ENCODE measurements around the gene ZNF385C.

ZNF385C gene

DNA sequence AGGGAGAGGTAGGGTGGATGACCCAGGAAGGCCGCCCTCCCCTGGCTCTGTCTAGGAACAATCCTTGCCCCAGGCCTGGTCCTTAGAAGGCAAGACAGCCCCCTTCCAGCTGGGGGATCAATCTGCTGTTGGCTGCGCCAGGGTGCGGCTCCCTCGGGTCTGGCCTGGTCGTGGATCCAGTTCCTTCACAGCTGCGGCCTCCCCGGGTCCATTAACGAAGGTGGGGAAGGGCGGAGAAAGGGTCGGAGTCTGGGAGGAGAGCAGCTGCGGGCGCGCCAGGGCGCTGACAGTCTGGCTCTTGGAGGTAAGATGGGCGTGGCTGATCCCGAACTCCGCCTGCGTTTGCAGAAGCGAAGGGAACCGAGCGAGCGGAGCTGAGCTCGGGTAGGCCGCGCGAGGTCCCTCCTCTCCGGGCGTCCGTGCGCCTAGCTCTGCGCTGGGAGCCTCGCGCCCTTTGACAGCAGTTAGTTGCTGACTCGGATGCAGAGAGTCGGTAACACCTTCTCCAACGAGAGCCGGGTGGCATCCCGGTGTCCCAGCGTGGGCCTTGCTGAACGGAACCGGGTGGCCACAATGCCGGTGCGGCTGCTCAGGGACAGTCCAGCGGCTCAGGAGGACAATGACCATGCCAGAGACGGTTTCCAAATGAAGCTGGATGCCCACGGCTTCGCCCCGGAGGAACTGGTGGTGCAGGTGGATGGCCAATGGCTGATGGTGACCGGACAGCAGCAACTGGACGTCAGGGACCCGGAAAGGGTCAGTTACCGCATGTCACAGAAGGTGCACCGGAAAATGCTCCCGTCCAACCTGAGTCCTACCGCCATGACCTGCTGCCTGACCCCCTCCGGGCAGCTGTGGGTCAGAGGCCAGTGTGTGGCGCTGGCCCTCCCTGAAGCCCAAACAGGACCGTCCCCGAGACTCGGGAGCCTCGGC is 24.4 kb upstream of the ZNF385C start, which contains the start of gene HSPB9:
HSPB9 (plus strand) TSS at position 434 of the 933 bp plus-strand sequence; CDS start at position 481, 47 bp downstream.
- DNase-seq (ENCODE audit: low read depth), result no peak
- H3K4me3 ChIP-seq (ENCODE audit: low read depth, low read length), result no peak within 1 kb of the TSS; the same call in 1 of the 2 replicates
- TF ChIP-seq, protein P1, sequence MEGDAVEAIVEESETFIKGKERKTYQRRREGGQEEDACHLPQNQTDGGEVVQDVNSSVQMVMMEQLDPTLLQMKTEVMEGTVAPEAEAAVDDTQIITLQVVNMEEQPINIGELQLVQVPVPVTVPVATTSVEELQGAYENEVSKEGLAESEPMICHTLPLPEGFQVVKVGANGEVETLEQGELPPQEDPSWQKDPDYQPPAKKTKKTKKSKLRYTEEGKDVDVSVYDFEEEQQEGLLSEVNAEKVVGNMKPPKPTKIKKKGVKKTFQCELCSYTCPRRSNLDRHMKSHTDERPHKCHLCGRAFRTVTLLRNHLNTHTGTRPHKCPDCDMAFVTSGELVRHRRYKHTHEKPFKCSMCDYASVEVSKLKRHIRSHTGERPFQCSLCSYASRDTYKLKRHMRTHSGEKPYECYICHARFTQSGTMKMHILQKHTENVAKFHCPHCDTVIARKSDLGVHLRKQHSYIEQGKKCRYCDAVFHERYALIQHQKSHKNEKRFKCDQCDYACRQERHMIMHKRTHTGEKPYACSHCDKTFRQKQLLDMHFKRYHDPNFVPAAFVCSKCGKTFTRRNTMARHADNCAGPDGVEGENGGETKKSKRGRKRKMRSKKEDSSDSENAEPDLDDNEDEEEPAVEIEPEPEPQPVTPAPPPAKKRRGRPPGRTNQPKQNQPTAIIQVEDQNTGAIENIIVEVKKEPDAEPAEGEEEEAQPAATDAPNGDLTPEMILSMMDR (IDR thresholded peaks at IDR 0.05; ENCODE audit: control insufficient read depth, extremely low read depth, insufficient read depth), result no peak

DNA sequence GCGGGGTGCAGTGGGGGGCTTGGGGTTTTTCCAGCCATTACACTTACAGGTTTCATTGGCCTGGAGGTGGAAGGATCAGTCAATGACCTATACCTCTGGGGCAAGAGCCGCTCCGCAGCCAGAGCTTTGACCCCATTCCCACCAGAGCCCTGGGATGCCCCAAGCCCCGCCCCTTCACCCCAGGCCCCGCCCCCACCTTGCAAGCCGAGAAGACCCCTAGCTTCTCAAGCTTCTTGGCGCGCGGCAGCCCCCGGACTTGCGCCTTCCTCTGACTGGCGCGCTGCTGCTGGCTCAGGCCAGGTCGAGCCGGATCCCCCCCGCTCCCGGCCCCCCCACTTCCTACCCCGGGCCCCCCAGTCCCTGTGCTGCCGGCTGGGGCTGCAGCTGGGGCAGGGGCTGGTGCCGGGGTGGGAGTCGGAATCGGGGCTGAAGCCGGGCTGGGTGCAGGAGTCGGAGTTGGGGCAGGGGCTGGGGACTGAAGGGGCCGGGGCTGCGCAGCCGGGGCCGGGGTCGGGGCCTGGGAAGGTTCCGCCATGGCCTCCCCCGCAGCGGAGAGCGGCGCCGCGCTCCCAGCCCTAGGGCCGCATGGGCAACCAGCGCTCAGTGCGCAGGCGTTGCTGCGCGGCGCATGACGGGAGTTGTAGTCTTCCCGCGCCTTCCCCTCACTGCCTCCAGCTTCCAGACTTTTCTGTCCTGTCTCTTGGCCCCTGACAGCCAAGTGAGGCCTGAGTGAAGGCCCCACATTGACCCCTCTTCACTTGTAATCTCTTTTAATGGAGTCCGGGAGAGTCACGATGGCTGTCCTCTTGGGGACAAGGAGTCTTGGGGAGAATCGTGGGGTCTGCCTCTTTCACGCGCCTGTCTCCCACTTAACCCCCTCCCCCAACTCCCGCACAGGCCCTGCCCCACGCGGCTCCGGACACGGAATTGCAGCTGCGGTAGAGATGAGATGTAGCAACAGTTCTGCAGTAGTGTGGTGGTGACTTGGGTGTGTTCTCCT is 22.8 kb upstream of the ZNF385C start, which contains the start of gene KAT2A:
KAT2A (minus strand) TSS at position 598 of the 1,000 bp plus-strand sequence; CDS start at position 535, 63 bp downstream.
- peak within 1 kb of the TSS; percentile 70 for H3K4me3 ChIP-seq (ENCODE audit: low read depth, low read length)
- DNase-seq (ENCODE audit: low read depth), result peak; percentile 46
- TF ChIP-seq, protein P1 (IDR thresholded peaks at IDR 0.05; ENCODE audit: control insufficient read depth, extremely low read depth, insufficient read depth), result no peak

DNA sequence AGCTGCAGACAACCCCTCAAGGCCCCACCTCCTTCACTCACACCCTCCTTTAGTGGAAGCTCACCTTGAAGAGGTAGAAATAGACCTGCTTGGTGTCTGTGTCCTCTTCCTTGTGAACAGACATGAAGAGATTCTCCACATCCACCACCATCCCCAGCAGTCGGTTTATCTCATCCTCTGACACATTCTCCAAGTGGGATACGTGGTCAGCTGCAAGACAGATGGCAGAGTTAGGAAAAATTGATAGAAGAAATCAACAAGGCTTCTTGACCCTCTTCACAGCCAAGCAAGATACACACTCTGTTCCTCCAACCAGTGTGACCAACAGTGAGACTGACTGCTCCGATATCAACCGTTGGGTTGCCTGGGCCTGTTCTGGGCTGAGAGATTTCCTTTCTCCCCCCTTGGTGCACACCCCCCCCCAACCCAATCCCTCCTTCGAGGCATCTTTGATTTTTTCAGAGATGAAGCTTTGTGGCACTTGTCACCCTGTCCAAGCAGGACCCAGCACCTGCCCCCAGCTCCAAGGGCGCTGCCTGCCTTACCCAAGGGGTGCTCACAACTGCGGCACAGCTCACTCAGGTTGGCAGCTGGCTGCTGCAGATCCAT is 22.0 kb upstream of the ZNF385C start:
- TF ChIP-seq, protein P1 (IDR thresholded peaks at IDR 0.05; ENCODE audit: control insufficient read depth, extremely low read depth, insufficient read depth), result no peak
- DNase-seq (ENCODE audit: low read depth), result no peak
- H3K4me3 ChIP-seq (ENCODE audit: low read depth, low read length), result peak overlapping the region; percentile 70

DNA sequence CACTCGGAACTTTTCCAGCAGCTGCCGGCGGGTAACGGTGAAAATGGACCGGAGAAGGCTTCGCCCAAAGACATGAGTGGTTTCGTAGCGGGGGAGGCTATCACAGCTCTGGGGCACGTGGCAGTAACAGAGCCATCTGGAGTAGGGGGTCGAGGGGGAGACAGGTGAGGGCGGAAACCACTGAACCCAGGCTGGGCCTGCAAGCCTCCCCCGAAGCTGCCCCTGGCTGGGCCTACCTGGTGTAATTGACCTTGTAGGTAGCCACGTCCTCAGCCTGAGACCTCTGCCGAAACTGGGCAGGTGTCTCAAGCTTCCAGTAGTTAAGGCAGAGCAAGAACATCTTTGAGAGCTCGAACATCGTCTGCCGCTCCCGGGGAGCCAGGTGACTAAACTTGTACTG is 21.0 kb upstream of the ZNF385C start:
- no peak overlapping the region for H3K4me3 ChIP-seq (ENCODE audit: low read depth, low read length)
- TF ChIP-seq, protein P1 (IDR thresholded peaks at IDR 0.05; ENCODE audit: control insufficient read depth, extremely low read depth, insufficient read depth), result no peak

DNA sequence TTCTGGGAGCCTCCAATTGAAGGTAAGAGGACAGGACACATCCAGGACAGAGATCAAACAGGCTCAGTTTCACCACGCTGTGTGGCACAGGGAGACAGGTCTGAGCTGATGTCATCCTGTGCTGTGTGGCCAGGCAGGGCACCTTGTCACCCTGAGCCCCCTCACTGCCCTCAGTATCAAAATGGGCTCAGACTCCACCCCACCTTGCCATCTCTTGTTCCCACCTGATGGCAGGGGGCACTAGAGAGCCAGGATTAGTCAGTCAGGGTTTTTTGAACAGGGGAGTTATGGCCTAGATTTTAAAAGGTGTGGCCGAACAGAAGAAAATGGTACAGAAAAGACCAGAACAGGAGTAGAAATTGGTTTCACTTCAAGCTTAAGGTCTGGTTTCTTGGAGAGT is 20.3 kb upstream of the ZNF385C start:
- TF ChIP-seq, protein P1 (IDR thresholded peaks at IDR 0.05; ENCODE audit: control insufficient read depth, extremely low read depth, insufficient read depth), result peak; percentile 53
- no peak overlapping the region for H3K4me3 ChIP-seq (ENCODE audit: low read depth, low read length)
- no peak for DNase-seq (ENCODE audit: low read depth)

More for the DNA sequence above, 21.0 kb upstream of the ZNF385C start:
- DNase-seq (ENCODE audit: low read depth), result no peak

DNA sequence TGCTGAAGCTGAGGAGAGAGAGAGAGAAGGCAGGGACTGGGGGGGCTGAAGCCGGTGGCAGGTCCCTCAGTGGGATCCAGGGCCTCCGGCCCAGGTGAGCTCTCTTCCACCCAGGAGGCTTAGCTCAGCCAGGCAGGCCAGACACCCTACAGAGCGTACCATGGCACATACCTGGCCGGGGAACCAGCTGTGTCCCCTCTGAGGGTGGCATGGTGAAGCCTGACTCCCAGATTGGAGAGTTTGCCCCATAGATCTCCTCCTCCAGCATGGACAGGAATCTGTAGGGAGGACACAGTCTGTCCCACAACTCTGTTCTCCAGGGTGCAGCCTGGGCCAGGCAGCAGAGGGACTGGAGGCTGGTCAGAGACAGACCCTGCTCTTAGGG is 19.8 kb upstream of the ZNF385C start:
- DNase-seq (ENCODE audit: low read depth), result no peak
- TF ChIP-seq, protein P1 (IDR thresholded peaks at IDR 0.05; ENCODE audit: control insufficient read depth, extremely low read depth, insufficient read depth), result no peak
- H3K4me3 ChIP-seq (ENCODE audit: low read depth, low read length), result no peak overlapping the region

Data from LNCaP clone FGC (cell line).